A673 (cell line): ENCODE data around the gene METTL25B. TPM values are rescaled to one million over a fixed set of nuclear protein-coding genes. Genes with fewer than 3 reads are reported as not detected.

Source experiments
- BruUV-seq: library from RNA; stranded (reverse); fragments of 400-500 nt; replicated peaks from 2 replicates; lab custom pipeline; 2021; lab: Mats Ljungman, UMichigan
- CTCF ChIA-PET: fragments of 300-600 bp; sonication (Branson Sonifier 250); formaldehyde crosslinking; loops from one replicate; lab custom pipeline; 2022; ENCODE audit warnings: antibody characterized with exemption; lab: Charles Lee
- POLR2A ChIA-PET: fragments of 300-600 bp; sonication (Branson Sonifier 250); formaldehyde crosslinking; loops from one replicate; lab custom pipeline; 2022; ENCODE audit warnings: antibody characterized with exemption; ENCODE audit not compliant: low non-redundant PET; lab: Charles Lee
- DNase-seq: peaks from one replicate; pipeline ENCODE4 v3.0.0-alpha.2; 2015; ENCODE audit warnings: low spot score
- H3K27ac ChIP-seq: fragments of 200-600 bp; sonication (generic); 2 replicates; pipeline ENCODE4 v1.5.1; 2016; ENCODE audit warnings: mixed run types, low read depth, mild to moderate bottlenecking, mixed read lengths, antibody characterized with exemption, low read length; ENCODE audit not compliant: poor library complexity, severe bottlenecking
- H3K27me3 ChIP-seq: fragments of 200-600 bp; sonication (generic); replicated peaks from 2 replicates; pipeline ENCODE4 v1.6.1; 2017; ENCODE audit warnings: mixed run types, low read depth, mild to moderate bottlenecking, mixed read lengths, antibody characterized with exemption, low read length; ENCODE audit not compliant: insufficient read depth, poor library complexity
- H3K36me3 ChIP-seq: fragments of 200-600 bp; sonication (generic); 2 replicates; pipeline ENCODE4 v1.6.1; 2016; ENCODE audit warnings: mixed run types, mild to moderate bottlenecking, mixed read lengths, antibody characterized with exemption, low read length; ENCODE audit not compliant: insufficient read depth, poor library complexity, severe bottlenecking
- H3K4me1 ChIP-seq: fragments of 200-600 bp; sonication (generic); 2 replicates; pipeline ENCODE4 v1.6.1; 2017; ENCODE audit warnings: mixed run types, mild to moderate bottlenecking, mixed read lengths, antibody characterized with exemption, low read length; ENCODE audit not compliant: insufficient read depth, poor library complexity, severe bottlenecking
- H3K4me3 ChIP-seq: fragments of 200-600 bp; sonication (generic); 2 replicates; pipeline ENCODE4 v1.5.1; 2016; ENCODE audit warnings: low read depth, mixed run types, mild to moderate bottlenecking, mixed read lengths, low read length; ENCODE audit not compliant: poor library complexity, severe bottlenecking
- H3K9me3 ChIP-seq: fragments of 200-600 bp; sonication (generic); 2 replicates; pipeline ENCODE4 v1.6.1; 2016; ENCODE audit warnings: mixed run types, low read depth, mild to moderate bottlenecking, mixed read lengths, antibody characterized with exemption, low read length; ENCODE audit not compliant: poor library complexity, severe bottlenecking
- CTCF ChIP-seq: fragments of 300-800, 200-600 bp; sonication (generic); conservative IDR thresholded peaks from 2 replicates; pipeline ENCODE4 v1.5.1; 2017; ENCODE audit warnings: low read depth, mild to moderate bottlenecking, antibody characterized with exemption, low read length, moderate library complexity, mixed read lengths
- EZH2 ChIP-seq: fragments of 200-600 bp; sonication (generic); IDR thresholded peaks from 2 replicates; pipeline ENCODE4 v1.6.1; 2017; ENCODE audit warnings: borderline replicate concordance, low read depth, mild to moderate bottlenecking, mixed read lengths, antibody characterized with exemption, low read length; ENCODE audit not compliant: poor library complexity, severe bottlenecking
- intact Hi-C: fragments of 100-400 bp; cut with micrococcal nuclease; formaldehyde crosslinking; loops from one replicate; pipeline ENCODE4 v1.10.0; 2022; ENCODE audit not compliant: unreplicated experiment
- total RNA-seq: library from RNA; stranded (reverse); gene quantifications from 2 replicates; pipeline ENCODE4 v1.2.3, GENCODE V29; 2021

Gene METTL25B
- total RNA-seq, 1 experiment from 2014 or later = 20.2 TPM

- DNase-seq = no peak
- no peaks in the 10 kb centered on the region for H3K27me3 ChIP-seq
- no TSS peak for BruUV-seq
- TF ChIP-seq EZH2 (no peak), CTCF (no peak)
- peaks cover 22% of the 10 kb centered on the region for H3K4me1 ChIP-seq
- no peaks in the 10 kb centered on the region for H3K36me3 ChIP-seq
- intact Hi-C loops = loop anchor here (1.0 to 10.0 kb wide), 5 partner anchors 15 to 235 kb away; partner anchors contain the start of genes CRABP2, LRRC71 and NTRK1
- no peak overlapping the region for H3K27ac ChIP-seq
- no peak overlapping the region for H3K4me3 ChIP-seq
- POLR2A ChIA-PET = interaction anchor here (0.7 to 1.6 kb wide), 3 partner anchors 36 to 233 kb away, joined by 3 to 6 read pairs (median 3); no protein-coding TSS in a partner anchor
- H3K9me3 ChIP-seq = no peaks in the 10 kb centered on the region
- CTCF ChIA-PET = interaction anchor here (0.5 to 4.7 kb wide), 29 partner anchors 9 to 384 kb away, joined by 3 to 117 read pairs (median 5); partner anchors contain the start of genes CRABP2, ISG20L2, LRRC71 and METTL25B
These were observed 38.2 kb upstream of the METTL25B start for GRCh38 chr1:156689953-156690674.

DNA sequence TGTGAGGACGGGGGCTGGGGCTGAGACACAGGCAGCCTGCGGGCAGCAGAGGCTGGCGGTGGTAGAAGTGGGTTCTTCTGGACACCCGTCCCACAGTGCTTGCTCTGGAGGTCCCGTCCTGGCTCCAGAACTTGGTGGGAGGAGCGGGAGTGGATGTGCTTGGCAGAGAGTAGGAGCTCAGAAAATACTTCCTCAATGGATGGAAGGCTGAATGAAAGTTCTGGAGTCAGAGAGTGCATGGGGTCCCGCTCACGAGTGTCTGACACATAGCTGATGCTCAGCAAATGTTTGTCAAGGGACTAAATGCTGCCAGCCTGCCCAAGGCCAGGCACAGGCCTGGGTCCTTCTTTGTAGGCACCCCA is 37.6 kb upstream of the METTL25B start:
- TF ChIP-seq EZH2 (no peak), CTCF (no peak)
- Histone ChIP-seq H3K9me3 (no peaks in the 10 kb centered on the region), H3K4me1 (peaks cover 22% of the 10 kb centered on the region), H3K36me3 (no peaks in the 10 kb centered on the region), H3K4me3 (no peak overlapping the region), H3K27ac (no peak overlapping the region), H3K27me3 (no peaks in the 10 kb centered on the region)
- no TSS peak for BruUV-seq
- POLR2A ChIA-PET = interaction anchor here (0.7 kb wide), 2 partner anchors 35 to 232 kb away, joined by 3 read pairs; no protein-coding TSS in a partner anchor
- DNase-seq = no peak
- CTCF ChIA-PET = interaction anchor here (1.1 to 4.7 kb wide), 8 partner anchors 8 to 209 kb away, joined by 3 to 117 read pairs (median 19); partner anchors contain the start of genes CRABP2, ISG20L2, METTL25B and NTRK1
- intact Hi-C loops = no loop called here

GRCh38 chr1:156691191-156691590 is 37.1 kb upstream of the METTL25B start:
- H3K36me3 ChIP-seq = no peaks in the 10 kb centered on the region
- H3K27ac ChIP-seq = no peak overlapping the region
- no peaks in the 10 kb centered on the region for H3K9me3 ChIP-seq
- ChIA-PET CTCF (interaction anchor here (0.6 to 4.7 kb wide), 5 partner anchors 15 to 199 kb away, joined by 3 to 117 read pairs (median 33); partner anchors contain the start of genes ISG20L2, METTL25B and NTRK1), POLR2A (interaction anchor here (1.0 kb wide), 1 partner anchor 34 kb away, joined by 3 read pairs; no protein-coding TSS in a partner anchor)
- no peak for TF ChIP-seq EZH2
- no peak for TF ChIP-seq CTCF
- no peak for DNase-seq
- no peaks in the 10 kb centered on the region for H3K27me3 ChIP-seq
- no TSS peak for BruUV-seq
- no peak overlapping the region for H3K4me3 ChIP-seq
- intact Hi-C loops = no loop called here
- H3K4me1 ChIP-seq = peaks cover 22% of the 10 kb centered on the region
